Measurements from ENCODE around the gene OR2L13.

DNA sequence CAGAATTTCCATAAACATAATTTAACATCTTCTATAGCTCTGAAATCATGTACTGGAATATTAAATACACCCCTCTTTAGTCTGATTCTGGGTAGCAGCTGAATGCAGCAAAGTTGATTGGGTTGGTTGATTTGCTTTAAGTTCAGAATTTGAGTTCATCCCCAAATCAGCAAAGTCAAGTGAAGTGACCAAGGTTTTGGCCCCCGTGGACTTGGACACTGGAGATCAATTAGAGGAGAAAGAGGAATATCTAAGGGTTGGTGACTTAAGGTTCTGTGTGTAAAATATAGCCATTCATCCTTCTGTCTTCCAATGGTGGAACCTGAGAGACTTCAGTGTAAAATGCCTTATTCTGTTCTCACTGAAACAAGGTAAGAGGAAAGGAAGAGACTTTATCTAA lies at the start of gene OR2L13:
- no peak for TF ChIP-seq EZH2 (IDR thresholded peaks at IDR 0.05; ENCODE audit: borderline replicate concordance, low read depth, low read length, severe bottlenecking)
- TF ChIP-seq, protein P1, sequence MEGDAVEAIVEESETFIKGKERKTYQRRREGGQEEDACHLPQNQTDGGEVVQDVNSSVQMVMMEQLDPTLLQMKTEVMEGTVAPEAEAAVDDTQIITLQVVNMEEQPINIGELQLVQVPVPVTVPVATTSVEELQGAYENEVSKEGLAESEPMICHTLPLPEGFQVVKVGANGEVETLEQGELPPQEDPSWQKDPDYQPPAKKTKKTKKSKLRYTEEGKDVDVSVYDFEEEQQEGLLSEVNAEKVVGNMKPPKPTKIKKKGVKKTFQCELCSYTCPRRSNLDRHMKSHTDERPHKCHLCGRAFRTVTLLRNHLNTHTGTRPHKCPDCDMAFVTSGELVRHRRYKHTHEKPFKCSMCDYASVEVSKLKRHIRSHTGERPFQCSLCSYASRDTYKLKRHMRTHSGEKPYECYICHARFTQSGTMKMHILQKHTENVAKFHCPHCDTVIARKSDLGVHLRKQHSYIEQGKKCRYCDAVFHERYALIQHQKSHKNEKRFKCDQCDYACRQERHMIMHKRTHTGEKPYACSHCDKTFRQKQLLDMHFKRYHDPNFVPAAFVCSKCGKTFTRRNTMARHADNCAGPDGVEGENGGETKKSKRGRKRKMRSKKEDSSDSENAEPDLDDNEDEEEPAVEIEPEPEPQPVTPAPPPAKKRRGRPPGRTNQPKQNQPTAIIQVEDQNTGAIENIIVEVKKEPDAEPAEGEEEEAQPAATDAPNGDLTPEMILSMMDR (IDR thresholded peaks at IDR 0.05; ENCODE audit: borderline replicate concordance, extremely low read depth, low read length, poor library complexity, severe bottlenecking), result no peak

Data from DND-41 (cell line).